Hepatocyte (in vitro differentiated cells): Measurements from ENCODE around the gene SGO2. TPM values are rescaled to one million over a fixed set of nuclear protein-coding genes. Genes with fewer than 3 reads are reported as not detected.
A peak's percentile ranks its signal among the peaks of the same experiment; 100 is the strongest.
"Not testable (repeated sequence)": the region's sequence is repeated elsewhere in the genome, so short reads cannot be mapped to it uniquely, and the experiment has no call there.

ENCODE experiments used
- DNase-seq: peaks from one replicate; pipeline ENCODE4 v3.0.0-alpha.2; 2016; ENCODE audit warnings: low spot score
- H2AFZ ChIP-seq: fragments of 200-600 bp; sonication (generic); 2 replicates; pipeline ENCODE4 v1.6.0; 2016; ENCODE audit warnings: antibody characterized with exemption, mild to moderate bottlenecking
- H3K27ac ChIP-seq: fragments of 200-600 bp; sonication (generic); 2 replicates; pipeline ENCODE4 v1.5.1; 2016; ENCODE audit warnings: mild to moderate bottlenecking
- H3K27me3 ChIP-seq: fragments of 200-600 bp; sonication (generic); 2 replicates; pipeline ENCODE4 v1.6.1; 2016
- H3K36me3 ChIP-seq: fragments of 200-600 bp; sonication (generic); replicated peaks from 2 replicates; pipeline ENCODE4 v1.5.1; 2016; ENCODE audit warnings: low read depth; ENCODE audit not compliant: insufficient read depth
- H3K4me1 ChIP-seq: fragments of 200-600 bp; sonication (generic); 2 replicates; pipeline ENCODE4 v1.5.1; 2016; ENCODE audit warnings: mild to moderate bottlenecking, moderate library complexity; ENCODE audit not compliant: insufficient read depth
- H3K4me2 ChIP-seq: fragments of 200-600 bp; sonication (generic); 2 replicates; pipeline ENCODE4 v1.6.0; 2016
- H3K4me3 ChIP-seq: fragments of 200-600 bp; sonication (generic); 2 replicates; pipeline ENCODE4 v1.5.1; 2016; ENCODE audit warnings: mild to moderate bottlenecking
- H3K79me2 ChIP-seq: fragments of 200-600 bp; sonication (generic); 2 replicates; pipeline ENCODE4 v1.6.0; 2017; ENCODE audit warnings: mild to moderate bottlenecking
- H3K9me2 ChIP-seq: fragments of 200-600 bp; sonication (generic); replicated peaks from 2 replicates; pipeline ENCODE4 v1.6.0; 2017; ENCODE audit warnings: mild to moderate bottlenecking; ENCODE audit not compliant: insufficient read depth
- H3K9me3 ChIP-seq: fragments of 200-600 bp; sonication (generic); 2 replicates; pipeline ENCODE4 v1.5.1; 2016; ENCODE audit warnings: low read depth, mild to moderate bottlenecking
- H4K20me1 ChIP-seq: fragments of 200-600 bp; sonication (generic); 2 replicates; pipeline ENCODE4 v1.6.0; 2016; ENCODE audit warnings: mild to moderate bottlenecking; ENCODE audit not compliant: insufficient read depth, poor library complexity, severe bottlenecking
- EZH2 ChIP-seq: fragments of 200-600 bp; sonication (generic); IDR thresholded peaks from 2 replicates; pipeline ENCODE4 v1.6.1; 2016; ENCODE audit warnings: antibody characterized with exemption, mild to moderate bottlenecking, borderline replicate concordance
- EZH2phosphoT487 ChIP-seq: fragments of 200-600 bp; sonication (generic); IDR thresholded peaks from one replicate; pipeline ENCODE4 v1.6.1; 2018; ENCODE audit warnings: antibody characterized with exemption, mild to moderate bottlenecking, low read depth, moderate library complexity; ENCODE audit not compliant: unreplicated experiment, severe bottlenecking
- WGBS: methylation state at CpG from one replicate; pipeline ENCODE4 v1.1.6; 2016; ENCODE audit warnings: low lambda C conversion rate; ENCODE audit errors: missing lambda C conversion rate; 5-methylcytosine and 5-hydroxymethylcytosine counted together
- polyA plus RNA-seq: library from polyadenylated mRNA; unstranded; fragments of >200 nt; fragmentation: Nextera tagmentation; extraction: Ambion mirVana; gene quantifications from 2 replicates; pipeline ENCODE4 v1.2.1, GENCODE V29; 2016
- total RNA-seq: library from RNA; depleted of rRNA; stranded (reverse); fragments of >200 nt; gene quantifications from 2 replicates; pipeline ENCODE4 v1.2.3, GENCODE V29; 2014
- TF ChIP-seq, protein P1 (sequence below): fragments of 200-600 bp; sonication (generic); IDR thresholded peaks from 2 replicates; pipeline ENCODE4 v1.5.1; 2016; ENCODE audit warnings: antibody characterized with exemption, mild to moderate bottlenecking; ENCODE audit not compliant: poor library complexity

Gene SGO2
- total and polyA plus RNA-seq, 2 experiments from 2014 or later = 5.6 to 7.0 TPM

DNA sequence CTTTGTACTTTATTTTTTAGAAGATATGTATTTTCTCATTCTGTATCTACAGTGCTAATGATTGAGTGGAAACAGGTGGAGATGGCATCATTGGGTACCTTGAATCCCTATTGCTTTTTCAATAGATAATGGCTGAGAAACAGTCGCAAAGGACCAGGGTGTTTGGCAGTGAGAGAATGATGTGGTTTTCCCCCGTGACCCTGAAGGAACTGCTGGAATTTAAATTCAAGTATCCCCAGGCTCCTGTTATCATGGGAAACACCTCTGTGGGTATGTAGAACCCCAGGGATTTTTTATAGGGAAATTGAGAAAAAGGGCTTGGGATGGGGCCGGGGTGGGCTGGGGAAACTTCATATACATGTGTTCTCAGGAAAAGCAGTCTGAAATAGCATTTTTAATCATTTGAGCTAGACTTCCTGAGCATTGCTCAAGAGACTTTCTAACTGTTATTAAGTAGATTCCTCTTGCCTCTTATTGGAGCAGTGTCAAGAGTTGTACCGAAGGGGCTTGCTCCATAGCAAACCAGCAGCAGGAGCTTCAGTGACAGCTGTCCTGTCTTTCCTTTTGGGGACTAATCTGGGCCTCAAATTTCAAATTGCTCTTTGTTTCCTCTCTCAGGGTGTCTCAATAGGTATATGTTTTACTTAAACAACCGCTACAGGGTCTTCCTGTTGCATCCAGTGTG is 78.7 kb downstream of the SGO2 start:
- Histone ChIP-seq H3K4me1 (peaks cover 4% of the 10 kb centered on the region), H3K4me2 (no peak overlapping the region), H3K9me3 (no peaks in the 10 kb centered on the region), H4K20me1 (no peaks in the 10 kb centered on the region), H3K9me2 (no peaks in the 10 kb centered on the region), H3K4me3 (no peak overlapping the region), H3K27me3 (no peaks in the 10 kb centered on the region), H2AFZ (no peak overlapping the region), H3K79me2 (no peaks in the 10 kb centered on the region), H3K36me3 (no peaks in the 10 kb centered on the region), H3K27ac (peak overlapping the region; percentile 29)
- TF ChIP-seq EZH2 (no peak), EZH2phosphoT487 (no peak)
- TF ChIP-seq, protein P1, sequence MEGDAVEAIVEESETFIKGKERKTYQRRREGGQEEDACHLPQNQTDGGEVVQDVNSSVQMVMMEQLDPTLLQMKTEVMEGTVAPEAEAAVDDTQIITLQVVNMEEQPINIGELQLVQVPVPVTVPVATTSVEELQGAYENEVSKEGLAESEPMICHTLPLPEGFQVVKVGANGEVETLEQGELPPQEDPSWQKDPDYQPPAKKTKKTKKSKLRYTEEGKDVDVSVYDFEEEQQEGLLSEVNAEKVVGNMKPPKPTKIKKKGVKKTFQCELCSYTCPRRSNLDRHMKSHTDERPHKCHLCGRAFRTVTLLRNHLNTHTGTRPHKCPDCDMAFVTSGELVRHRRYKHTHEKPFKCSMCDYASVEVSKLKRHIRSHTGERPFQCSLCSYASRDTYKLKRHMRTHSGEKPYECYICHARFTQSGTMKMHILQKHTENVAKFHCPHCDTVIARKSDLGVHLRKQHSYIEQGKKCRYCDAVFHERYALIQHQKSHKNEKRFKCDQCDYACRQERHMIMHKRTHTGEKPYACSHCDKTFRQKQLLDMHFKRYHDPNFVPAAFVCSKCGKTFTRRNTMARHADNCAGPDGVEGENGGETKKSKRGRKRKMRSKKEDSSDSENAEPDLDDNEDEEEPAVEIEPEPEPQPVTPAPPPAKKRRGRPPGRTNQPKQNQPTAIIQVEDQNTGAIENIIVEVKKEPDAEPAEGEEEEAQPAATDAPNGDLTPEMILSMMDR = no peak
- no peak for DNase-seq
- 85% methylated on average over 5 of the region's 5 CpGs for WGBS

DNA sequence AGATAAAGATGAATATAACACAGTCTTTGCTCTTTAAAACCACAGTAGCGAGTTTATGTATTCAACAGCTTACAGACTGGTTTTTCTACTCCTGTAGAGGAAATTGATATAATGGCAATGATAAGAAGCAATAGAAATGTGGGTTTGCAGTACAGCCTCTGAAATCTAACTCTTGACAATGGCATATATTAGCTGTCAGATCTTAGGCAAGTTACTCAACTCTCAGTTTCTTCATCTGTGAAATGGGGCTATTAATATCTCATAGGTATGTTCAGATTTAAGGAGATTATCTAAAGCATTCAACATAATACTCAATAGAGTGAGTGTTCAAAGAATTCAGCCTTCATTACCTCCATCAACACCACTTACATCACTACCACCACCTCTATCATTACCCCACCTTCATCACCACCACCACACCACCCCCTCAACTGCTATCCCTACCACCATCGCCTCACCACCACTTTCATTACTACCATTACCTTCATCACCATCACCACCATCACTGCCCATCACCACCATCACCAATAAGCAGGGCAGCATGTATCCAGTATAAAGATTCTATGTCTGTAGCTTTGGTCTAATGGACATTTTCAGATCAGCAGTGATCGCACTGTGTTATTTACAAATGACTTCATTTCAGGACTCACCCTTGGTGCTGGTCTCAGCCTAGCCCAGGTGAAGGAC is 82.5 kb downstream of the SGO2 start:
- H3K79me2 ChIP-seq = no peaks in the 10 kb centered on the region
- H4K20me1 ChIP-seq = no peaks in the 10 kb centered on the region
- no peaks in the 10 kb centered on the region for H3K9me2 ChIP-seq
- H3K4me1 ChIP-seq = peaks cover 4% of the 10 kb centered on the region
- no peaks in the 10 kb centered on the region for H3K27me3 ChIP-seq
- H3K4me3 ChIP-seq = no peak overlapping the region
- no peak overlapping the region for H3K27ac ChIP-seq
- H3K9me3 ChIP-seq = no peaks in the 10 kb centered on the region
- H2AFZ ChIP-seq = no peak overlapping the region
- H3K36me3 ChIP-seq = no peaks in the 10 kb centered on the region
- 57% methylated on average over 3 of the region's 3 CpGs for WGBS
- no peak overlapping the region for H3K4me2 ChIP-seq
- no peak for DNase-seq
- TF ChIP-seq EZH2 (no peak), EZH2phosphoT487 (no peak)
- TF ChIP-seq, protein P1 = no peak

DNA sequence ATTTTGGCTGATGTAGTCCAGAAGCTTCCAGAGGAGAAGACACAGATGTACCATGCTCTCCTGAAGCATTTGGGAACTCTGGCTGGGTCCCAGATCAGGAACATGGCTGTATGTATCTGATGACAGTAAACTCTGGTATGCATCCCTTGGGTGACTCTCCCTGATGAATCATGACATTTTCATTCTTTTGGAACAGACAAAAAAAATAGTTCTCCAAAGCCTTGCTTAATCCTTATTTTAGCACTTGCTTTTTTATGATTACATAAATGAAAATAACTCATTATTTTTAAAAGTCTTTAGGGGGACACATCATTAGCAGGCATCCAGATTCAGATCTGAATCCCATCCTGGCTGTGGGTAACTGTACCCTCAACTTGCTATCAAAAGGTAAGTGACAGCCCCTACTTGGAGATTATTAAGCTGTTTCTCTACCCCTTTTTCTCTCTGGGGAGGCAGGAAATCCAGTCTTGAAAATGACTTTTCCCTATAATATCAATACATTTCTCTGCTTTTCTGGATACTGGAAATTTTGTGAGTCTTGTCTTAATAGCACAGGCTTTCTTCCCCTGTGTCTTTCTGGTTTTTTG is 83.1 kb downstream of the SGO2 start:
- H3K4me2 ChIP-seq = no peak overlapping the region
- H3K9me3 ChIP-seq = no peaks in the 10 kb centered on the region
- TF ChIP-seq EZH2 = no peak
- TF ChIP-seq EZH2phosphoT487 = no peak
- TF ChIP-seq, protein P1 = no peak
- no peak overlapping the region for H3K27ac ChIP-seq
- H3K4me3 ChIP-seq = no peak overlapping the region
- DNase-seq = no peak
- no peak overlapping the region for H2AFZ ChIP-seq
- no peaks in the 10 kb centered on the region for H3K36me3 ChIP-seq
- no peaks in the 10 kb centered on the region for H3K27me3 ChIP-seq
- H3K4me1 ChIP-seq = no peaks in the 10 kb centered on the region
- H3K79me2 ChIP-seq = no peaks in the 10 kb centered on the region
- H3K9me2 ChIP-seq = no peaks in the 10 kb centered on the region
- H4K20me1 ChIP-seq = no peaks in the 10 kb centered on the region

DNA sequence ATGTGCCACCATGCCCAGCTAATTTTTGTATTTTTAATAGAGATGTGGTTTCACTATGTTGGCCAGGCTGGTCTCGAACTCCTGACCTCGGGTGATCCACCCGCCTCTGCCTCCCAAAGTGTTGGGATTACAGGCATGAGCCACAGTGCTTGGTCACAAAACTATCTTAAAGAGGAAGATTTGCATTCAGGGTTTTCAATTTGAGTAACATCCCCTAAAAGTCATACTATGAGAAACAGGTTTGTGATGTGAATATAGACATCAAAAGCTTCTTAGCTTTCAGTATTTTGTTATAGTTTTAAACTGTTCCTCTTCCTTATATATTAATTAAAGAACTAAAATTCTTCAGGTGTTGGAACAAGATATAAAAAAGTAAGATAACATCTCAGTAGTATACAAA is 84.2 kb downstream of the SGO2 start:
- not testable (repeated sequence) for H3K4me3 ChIP-seq, H3K27me3 ChIP-seq, H3K36me3 ChIP-seq, H4K20me1 ChIP-seq, H3K9me3 ChIP-seq, H2AFZ ChIP-seq, DNase-seq, H3K4me2 ChIP-seq, H3K9me2 ChIP-seq, H3K79me2 ChIP-seq, H3K4me1 ChIP-seq, H3K27ac ChIP-seq
- WGBS = 95% methylated on average over 3 of the region's 3 CpGs
